Activated CD4-positive, CD25-positive, alpha-beta regulatory T cell (primary cell): Measurements from ENCODE around the gene EXTL2.
"Not testable (repeated sequence)": the region's sequence is repeated elsewhere in the genome, so short reads cannot be mapped to it uniquely, and the experiment has no call there.

ENCODE experiments used
- DNase-seq, 4 experiments: peaks; one replicate each; lab custom pipeline; 2025; lab: John Stamatoyannopoulos, UW

The EXTL2 gene

DNA sequence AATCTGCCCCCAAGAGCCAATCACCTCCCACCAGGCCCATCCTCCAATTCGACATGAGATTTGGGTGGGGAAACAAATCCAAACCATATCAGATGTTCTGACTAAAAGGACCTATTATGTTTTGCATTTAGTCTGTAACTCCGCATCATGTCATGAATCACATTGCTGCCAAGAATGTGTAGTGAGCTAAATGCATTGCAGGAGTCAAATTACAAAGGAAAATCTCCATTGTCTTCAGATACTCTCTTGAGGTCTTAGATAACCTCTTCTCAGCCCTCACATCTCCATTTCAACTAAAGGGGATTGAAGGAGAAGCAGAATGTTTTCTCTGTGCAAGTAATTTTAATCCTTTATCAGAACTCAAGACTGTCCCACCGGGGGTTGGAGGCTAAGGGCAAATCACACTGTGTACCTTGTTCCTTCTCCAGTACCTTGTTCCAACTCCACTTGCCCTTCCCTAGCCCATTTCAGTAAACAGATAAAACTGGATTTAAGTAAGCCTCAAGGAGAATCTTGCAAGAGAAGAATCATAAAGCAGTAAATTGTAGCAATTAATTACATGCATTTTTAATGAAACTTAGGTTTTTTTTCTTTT is 34.1 kb downstream of the EXTL2 start:
- no peak for DNase-seq

DNA sequence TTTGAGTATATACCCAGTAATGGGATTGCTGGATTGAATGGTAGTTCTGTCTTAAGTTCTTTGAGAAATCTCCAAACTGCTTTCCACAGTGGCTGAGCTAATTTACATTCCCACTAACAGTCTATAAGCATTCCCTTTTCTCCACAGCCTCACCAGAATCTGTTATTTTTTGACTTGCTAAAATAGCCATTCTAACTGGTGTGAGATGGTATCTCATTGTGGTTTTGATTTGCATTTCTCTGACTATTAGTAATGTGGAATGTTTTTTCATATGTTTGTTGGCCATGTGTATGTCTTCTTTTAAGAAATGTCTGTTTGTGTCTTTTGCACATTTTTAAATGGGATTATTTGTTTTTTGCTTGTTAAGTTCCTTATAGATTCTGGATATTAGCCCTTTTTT is 39.5 kb downstream of the EXTL2 start:
- not testable (repeated sequence) for DNase-seq

DNA sequence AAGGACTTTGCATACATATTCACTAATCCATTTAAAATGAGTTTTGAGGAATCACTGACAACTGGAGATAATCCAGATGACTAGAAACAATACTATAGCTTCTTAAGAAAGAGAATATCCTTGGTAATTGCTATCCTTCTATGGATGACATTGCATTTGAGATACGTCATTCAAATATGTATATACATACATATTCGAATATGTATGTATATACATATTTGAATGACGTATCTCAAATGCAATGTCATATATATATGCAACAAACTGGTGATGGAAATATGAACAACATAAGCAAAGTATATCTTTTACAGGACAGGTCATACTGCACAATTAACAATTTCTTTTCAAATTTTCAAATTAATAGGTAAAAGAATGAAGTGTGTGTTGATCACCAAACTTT is 41.7 kb downstream of the EXTL2 start:
- DNase-seq, result no peak

DNA sequence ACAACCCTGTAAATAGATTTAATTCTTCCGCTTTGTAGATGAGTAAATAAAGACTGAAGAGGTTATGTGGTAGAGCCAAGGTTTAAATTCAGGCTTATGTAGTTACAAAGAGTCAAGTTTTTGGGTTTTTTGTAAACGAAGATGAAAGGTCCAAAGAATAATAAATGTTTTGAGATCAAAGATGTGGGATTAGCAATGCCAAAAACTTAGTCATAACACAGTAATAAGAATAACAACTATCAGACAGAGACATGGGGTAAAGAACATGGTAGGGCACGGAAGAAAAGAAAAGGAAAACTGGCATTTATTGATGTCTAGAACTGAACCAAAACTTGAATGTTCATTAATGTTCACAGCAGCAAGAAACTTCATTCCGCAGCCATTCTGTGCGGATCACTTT is 42.9 kb downstream of the EXTL2 start:
- no peak for DNase-seq

DNA sequence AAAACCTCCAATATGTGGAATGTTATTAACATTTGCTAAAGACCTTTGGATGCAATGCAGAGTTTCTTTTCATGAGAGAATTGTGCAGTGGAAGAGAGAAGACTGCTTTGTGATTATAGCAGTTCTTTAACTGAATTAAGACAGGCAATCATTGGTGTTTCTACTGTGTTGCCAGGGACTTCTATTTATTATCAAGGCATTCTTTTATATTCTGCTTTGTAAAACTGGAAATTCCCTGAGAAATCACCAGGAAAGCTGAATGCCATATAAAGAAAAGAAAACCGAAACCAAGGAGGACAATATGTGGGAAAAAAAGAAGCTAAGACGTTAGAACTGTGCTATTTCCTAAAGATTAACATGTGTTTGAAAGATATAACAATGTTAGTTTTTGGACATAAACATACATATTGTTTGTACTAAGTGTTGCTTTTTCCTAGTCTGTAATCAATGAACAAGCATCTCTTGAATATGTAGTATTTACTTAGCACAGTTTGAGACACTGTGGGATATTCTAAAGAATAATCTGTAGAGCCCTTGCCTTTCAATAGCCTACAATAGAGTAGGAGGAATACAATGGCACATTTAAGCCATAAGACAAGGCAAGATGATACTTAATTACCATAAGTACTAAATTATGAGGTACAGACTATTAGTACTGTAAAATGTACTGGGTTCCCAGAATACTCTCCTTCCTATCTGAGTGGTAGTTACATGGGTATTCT is 47.1 kb downstream of the EXTL2 start:
- DNase-seq, result no peak

DNA sequence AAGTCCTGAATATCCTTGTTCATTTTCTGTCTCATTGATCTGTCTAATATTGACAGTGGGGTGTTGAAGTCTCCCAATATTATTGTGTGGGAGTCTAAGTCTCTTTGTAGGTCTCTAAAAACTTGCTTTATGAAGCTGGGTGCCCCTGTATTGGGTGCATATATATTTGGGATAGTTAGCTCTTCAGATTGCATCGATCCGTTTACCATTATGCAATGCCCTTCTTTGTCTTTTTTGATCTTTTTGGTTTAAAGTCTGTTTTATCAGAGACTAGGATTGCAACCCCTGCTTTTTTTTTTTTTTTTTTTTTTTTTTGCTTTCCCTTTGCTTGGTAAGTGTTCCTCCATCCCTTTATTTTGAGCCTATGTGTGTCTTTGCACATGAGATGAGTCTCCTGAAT is 51.5 kb downstream of the EXTL2 start:
- not testable (repeated sequence) for DNase-seq

DNA sequence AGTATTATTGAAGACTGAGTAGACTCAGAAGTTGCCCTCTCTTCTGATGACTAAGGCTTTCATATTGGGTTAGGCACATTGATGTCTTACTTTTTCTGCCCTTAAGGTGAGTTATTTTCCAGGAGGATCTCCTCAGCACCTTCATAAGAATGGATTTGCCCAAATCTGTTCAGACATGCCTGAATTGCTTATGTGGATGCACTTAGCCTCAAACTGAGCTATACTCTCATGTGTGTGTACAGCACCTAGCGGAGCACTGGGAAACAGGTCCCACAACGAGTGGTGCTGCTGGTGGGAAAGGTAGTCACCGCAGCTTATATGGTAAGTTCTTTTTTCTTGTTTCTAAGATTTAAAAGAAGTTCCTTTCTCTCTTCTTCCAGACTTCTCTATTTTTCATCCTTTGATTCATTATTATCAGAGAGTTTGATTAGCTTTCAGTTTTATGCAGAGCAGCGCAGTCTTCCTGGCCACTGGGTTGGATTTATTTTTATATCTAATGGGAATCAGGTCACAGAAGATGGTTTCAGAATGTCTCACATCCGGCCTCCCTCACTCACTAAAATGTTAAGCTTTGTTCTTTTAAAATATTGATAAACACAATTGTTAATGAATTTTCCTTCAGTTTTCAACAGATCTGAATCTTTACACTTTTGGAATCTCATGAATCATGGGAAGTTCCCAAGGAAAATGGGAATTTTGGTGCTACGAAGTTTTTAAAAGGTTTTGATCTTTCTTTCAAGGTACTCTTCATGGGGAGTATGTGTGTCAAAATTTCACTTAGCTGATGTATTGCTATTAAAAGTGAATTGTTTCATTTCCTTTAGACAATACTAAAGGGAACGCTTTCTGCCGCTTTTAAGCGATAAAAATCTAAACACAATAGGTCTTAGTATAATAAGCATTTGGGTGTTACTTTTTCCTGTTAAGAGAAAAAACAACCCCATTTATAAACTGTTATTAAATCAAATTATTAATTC is 58.5 kb downstream of the EXTL2 start:
- DNase-seq, result no peak

DNA sequence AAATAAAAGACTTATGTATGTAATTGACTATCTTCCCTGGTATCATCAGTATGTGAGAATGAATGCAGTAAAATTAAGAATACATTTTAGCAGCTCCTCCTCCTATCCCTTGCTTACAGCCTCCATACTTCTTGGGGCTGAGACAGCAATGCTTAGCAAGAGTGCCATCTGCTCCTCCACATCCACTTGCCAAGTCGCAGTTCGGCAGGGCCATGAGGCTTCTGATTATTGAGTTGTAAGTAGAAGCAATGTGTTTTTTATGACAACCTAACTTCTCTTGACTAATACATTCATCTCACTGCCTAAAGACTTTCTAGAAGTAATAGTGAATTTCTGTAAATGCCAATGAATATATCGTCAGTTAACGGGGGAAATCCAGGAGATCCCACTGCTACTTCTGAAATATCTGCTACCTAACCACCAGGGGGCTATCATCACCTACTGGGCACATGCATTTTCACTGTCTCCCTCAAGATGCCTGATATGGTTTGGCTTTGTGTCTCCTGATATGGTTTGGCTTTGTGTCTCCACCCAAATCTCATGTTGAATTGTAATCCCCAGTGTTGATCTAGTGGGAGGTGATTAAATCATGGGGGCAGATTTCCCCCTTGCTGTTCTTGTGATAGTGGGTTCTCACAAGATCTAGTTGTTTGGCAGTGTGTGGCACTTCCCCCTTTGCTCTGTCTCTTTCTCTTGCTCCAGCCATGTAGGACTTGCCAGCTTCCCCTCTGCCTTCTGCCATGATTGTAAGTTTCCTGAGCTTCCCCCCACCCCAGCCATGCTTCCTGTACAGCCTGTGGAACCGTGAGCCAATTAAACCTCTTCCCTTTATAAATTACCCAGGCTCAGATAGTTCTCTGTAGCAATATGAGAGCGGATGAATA is 59.6 kb downstream of the EXTL2 start:
- no peak for DNase-seq

DNA sequence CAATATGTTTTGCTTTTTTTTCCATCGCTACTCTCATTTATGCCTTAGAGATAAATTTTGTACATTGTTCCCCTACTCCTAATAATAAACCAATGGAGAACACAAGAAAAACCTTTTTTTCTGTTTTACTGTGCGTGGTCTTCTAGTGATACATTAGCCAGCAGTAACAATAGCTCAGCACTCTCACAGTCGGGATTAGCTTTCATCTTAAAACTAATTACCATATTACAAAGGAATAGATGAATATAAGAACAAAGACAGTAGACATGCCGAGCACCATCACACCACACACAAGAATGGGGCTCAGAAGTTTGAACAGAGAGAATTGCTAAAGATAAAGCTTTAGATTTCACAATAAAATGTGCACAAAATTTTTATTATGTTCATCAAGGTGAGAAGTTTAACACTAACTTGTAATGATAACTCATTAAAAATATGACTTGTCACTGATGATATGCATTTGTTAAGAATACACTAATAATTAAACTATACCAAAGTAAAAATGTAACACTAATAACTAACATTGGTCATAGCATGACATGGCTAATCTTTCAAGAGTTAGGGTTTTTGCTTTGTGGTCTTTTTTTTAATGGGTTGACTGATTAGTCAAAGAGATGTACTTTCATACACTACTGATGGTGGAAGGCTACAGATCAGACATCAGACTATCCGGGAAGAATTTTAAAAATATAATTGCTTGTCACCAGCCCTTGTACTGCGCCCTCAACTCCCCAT is 61.8 kb downstream of the EXTL2 start:
- DNase-seq, result no peak

DNA sequence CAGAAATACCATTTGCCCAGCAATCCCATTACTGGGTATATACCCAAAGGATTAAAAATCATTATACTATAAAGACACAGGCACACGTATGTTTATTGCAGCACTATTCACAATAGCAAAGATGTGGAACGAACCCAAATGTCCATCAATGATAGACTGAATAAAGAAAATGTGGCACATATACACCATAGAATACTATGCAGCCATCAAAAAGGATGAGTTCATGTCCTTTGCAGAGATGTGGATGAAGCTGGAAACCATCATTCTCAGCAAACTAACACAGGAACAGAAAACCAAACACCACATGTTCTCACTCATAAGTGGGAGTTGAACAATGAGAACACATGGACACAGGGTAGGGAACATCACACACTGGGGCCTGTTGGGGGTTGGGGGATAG is 69.0 kb downstream of the EXTL2 start:
- not testable (repeated sequence) for DNase-seq
